Mammary epithelial cell (primary cell): Measurements from ENCODE around the gene RTP5.
"Not testable (repeated sequence)": the region's sequence is repeated elsewhere in the genome, so short reads cannot be mapped to it uniquely, and the experiment has no call there.

Experiments
- CTCF ChIP-seq, 2 donors: IDR thresholded peaks in 1 of 2; conservative IDR thresholded peaks in 1 of 2; 2 replicates each; pipeline ENCODE4 v1.5.1; 2011 to 2012; ENCODE audit warnings: inconsistent platforms in 2 of 2, low read length in 2 of 2, mild to moderate bottlenecking in 2 of 2, control low read depth in 1 of 2, low read depth in 1 of 2; ENCODE audit not compliant: insufficient read depth in 1 of 2; ENCODE audit errors: extremely low read depth in 1 of 2
- EZH2 ChIP-seq: IDR thresholded peaks from 2 replicates; pipeline ENCODE4 v1.6.1; 2012; ENCODE audit warnings: low read length, inconsistent platforms, borderline replicate concordance

- TF ChIP-seq CTCF (conservative IDR thresholded peaks at IDR 0.05 in 1 of 2, IDR thresholded peaks at IDR 0.05 in 1 of 2; ENCODE audit: extremely low read depth in 1 of 2, insufficient read depth in 1 of 2, low read depth in 1 of 2, low read length in 2 of 2); EZH2: not testable (repeated sequence)
Measured at GRCh38 chr2:241906378-241906770, 36.8 kb downstream of the RTP5 start.
